Keratinocyte (primary cell): ENCODE data around the gene PSMD2. TPM values are rescaled to one million over a fixed set of nuclear protein-coding genes. Genes with fewer than 3 reads are reported as not detected.

Experiments used
- DNase-seq: peaks from one replicate; pipeline ENCODE4 v3.0.0-alpha.2; 2011; ENCODE audit warnings: low read depth, missing footprints, low spot score
- FAIRE-seq: peaks from 2 replicates; lab custom pipeline; 2011; peaks lifted over from hg19 to GRCh38; lab: Jason Lieb, UNC
- H2AFZ ChIP-seq: 2 replicates; pipeline ENCODE4 v1.6.0; 2012; ENCODE audit warnings: low read length, control low read depth, inconsistent platforms; ENCODE audit not compliant: control insufficient read depth
- H3K27ac ChIP-seq: 2 replicates; pipeline ENCODE4 v1.5.1; 2011; ENCODE audit warnings: low read length; ENCODE audit not compliant: control insufficient read depth, insufficient read depth
- H3K27me3 ChIP-seq: 3 replicates; pipeline ENCODE4 v1.6.0; 2011; ENCODE audit warnings: low read length; ENCODE audit not compliant: control insufficient read depth, insufficient read depth; ENCODE audit errors: extremely low read depth
- H3K36me3 ChIP-seq, 2 experiments: 2 replicates in 1 of 2; 3 replicates in 1 of 2; pipeline ENCODE4 v1.5.1; 2011; ENCODE audit warnings: low read length in 2 of 2, mild to moderate bottlenecking in 1 of 2; ENCODE audit not compliant: control insufficient read depth in 2 of 2, insufficient read depth in 2 of 2; ENCODE audit errors: extremely low read depth in 1 of 2
- H3K4me1 ChIP-seq: 3 replicates; pipeline ENCODE4 v1.5.1; 2011; ENCODE audit warnings: low read length; ENCODE audit not compliant: control insufficient read depth, insufficient read depth; ENCODE audit errors: extremely low read depth
- H3K4me2 ChIP-seq: 3 replicates; pipeline ENCODE4 v1.6.0; 2011; ENCODE audit warnings: low read depth, low read length; ENCODE audit not compliant: control insufficient read depth, insufficient read depth; ENCODE audit errors: extremely low read depth
- H3K4me3 ChIP-seq, 3 experiments: fragments of 200-600 bp in 1 of 3; sonication (generic) in 1 of 3; 2 replicates in 2 of 3; 3 replicates in 1 of 3; pipeline ENCODE4 v1.5.1; 2011 to 2016; ENCODE audit warnings: low read length in 3 of 3, mild to moderate bottlenecking in 3 of 3, control low read depth in 2 of 3, inconsistent platforms in 1 of 3, low read depth in 1 of 3, mixed read lengths in 1 of 3, mixed run types in 1 of 3, moderate library complexity in 1 of 3; ENCODE audit not compliant: control insufficient read depth in 2 of 3, insufficient read depth in 2 of 3; ENCODE audit errors: extremely low read depth in 1 of 3
- H3K79me2 ChIP-seq: 2 replicates; pipeline ENCODE4 v1.6.0; 2012; ENCODE audit warnings: low read length; ENCODE audit not compliant: control insufficient read depth, insufficient read depth
- H3K9ac ChIP-seq: 3 replicates; pipeline ENCODE4 v1.6.0; 2011; ENCODE audit warnings: low read length; ENCODE audit not compliant: control insufficient read depth, insufficient read depth; ENCODE audit errors: extremely low read depth
- H3K9me1 ChIP-seq: 3 replicates; pipeline ENCODE4 v1.6.0; 2011; ENCODE audit warnings: low read length; ENCODE audit not compliant: control insufficient read depth, insufficient read depth; ENCODE audit errors: extremely low read depth
- H3K9me3 ChIP-seq: 2 replicates; pipeline ENCODE4 v1.5.1; 2012; ENCODE audit warnings: low read depth, low read length; ENCODE audit not compliant: control insufficient read depth
- H4K20me1 ChIP-seq: 3 replicates; pipeline ENCODE4 v1.6.0; 2011; ENCODE audit warnings: low read length; ENCODE audit not compliant: control insufficient read depth, insufficient read depth; ENCODE audit errors: extremely low read depth
- EZH2 ChIP-seq: IDR thresholded peaks from one replicate; pipeline ENCODE4 v1.6.1; 2012; ENCODE audit warnings: inconsistent platforms, mild to moderate bottlenecking, low read length, moderate library complexity
- dilution Hi-C: fragments of 300-500 bp; cut with MboI; formaldehyde crosslinking; loops from one replicate; pipeline ENCODE4 v1.7.0; 2020; ENCODE audit warnings: low sequenced_read_pairs; ENCODE audit not compliant: extremely low pct_ligation_motif_present
- polyA plus RNA-seq, 5 experiments: library from polyadenylated mRNA; depleted of rRNA in 3 of 5; stranded (reverse) in 3 of 5; stranded (forward) in 1 of 5; unstranded in 1 of 5; fragments of >200 nt; gene quantifications; 1 replicate in 1 of 5; 2 replicates in 3 of 5; 3 replicates in 1 of 5; pipeline versions ENCODE4 v1.2.1 to v1.2.3, GENCODE V29; 2011 to 2012; ENCODE audit warnings: missing spikeins in 2 of 5, low read depth in 1 of 5, low replicate concordance in 1 of 5
- TF ChIP-seq, protein P1 (sequence below), 3 experiments: IDR thresholded peaks in 1 of 3; conservative IDR thresholded peaks in 1 of 3; optimal IDR thresholded peaks in 1 of 3; 2 replicates in 2 of 3; 3 replicates in 1 of 3; pipeline versions ENCODE3 to v1.5.1; 2011; ENCODE audit warnings: low read length in 3 of 3, mild to moderate bottlenecking in 3 of 3, moderate library complexity in 2 of 3, control low read depth in 1 of 3, inconsistent platforms in 1 of 3; ENCODE audit not compliant: insufficient read depth in 2 of 3; ENCODE audit errors: extremely low read depth in 1 of 3

The PSMD2 gene
- polyA plus RNA-seq, 1 donor (not counting 4 experiments of a cell fraction or from before 2014, with no cell fraction given): 593 TPM

DNA sequence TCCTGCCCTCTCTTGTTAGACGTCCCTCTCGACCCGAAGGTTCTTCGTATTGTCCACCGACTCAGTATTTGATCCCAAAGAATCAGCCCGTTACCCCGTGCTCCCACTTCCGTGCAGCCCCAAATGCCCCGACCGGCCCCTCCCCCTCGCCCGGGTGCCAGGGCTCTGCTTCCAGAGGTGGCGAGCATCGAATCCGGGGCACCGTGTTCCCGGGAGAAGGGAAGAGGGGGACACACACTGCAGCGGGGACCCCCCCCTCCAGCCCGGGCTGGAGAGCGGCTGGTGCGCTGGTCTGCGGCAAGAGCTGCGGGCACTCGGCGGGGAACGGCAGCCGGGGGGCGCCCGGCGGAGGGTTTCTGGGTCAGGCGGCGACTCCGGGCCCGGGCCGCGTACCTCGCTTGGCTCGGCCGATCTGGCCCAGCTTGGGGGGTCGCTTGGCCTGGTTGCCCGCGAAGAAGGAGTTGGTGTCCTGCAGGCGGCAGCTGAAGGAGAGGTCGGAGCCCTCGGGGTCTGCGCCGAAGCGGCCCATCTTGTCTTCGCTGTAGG lies 38.2 kb upstream of the PSMD2 start:
- TF ChIP-seq, protein P1, sequence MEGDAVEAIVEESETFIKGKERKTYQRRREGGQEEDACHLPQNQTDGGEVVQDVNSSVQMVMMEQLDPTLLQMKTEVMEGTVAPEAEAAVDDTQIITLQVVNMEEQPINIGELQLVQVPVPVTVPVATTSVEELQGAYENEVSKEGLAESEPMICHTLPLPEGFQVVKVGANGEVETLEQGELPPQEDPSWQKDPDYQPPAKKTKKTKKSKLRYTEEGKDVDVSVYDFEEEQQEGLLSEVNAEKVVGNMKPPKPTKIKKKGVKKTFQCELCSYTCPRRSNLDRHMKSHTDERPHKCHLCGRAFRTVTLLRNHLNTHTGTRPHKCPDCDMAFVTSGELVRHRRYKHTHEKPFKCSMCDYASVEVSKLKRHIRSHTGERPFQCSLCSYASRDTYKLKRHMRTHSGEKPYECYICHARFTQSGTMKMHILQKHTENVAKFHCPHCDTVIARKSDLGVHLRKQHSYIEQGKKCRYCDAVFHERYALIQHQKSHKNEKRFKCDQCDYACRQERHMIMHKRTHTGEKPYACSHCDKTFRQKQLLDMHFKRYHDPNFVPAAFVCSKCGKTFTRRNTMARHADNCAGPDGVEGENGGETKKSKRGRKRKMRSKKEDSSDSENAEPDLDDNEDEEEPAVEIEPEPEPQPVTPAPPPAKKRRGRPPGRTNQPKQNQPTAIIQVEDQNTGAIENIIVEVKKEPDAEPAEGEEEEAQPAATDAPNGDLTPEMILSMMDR (optimal IDR thresholded peaks at IDR 0.05 in 1 of 3, IDR thresholded peaks at IDR 0.05 in 1 of 3, conservative IDR thresholded peaks at IDR 0.05 in 1 of 3; ENCODE audit: extremely low read depth in 1 of 3, insufficient read depth in 2 of 3, low read length in 3 of 3): no peak
- TF ChIP-seq EZH2: peak; percentile 65
- DNase-seq (no peak), FAIRE-seq (no peak)
- H3K4me2 ChIP-seq: peak overlapping the region; percentile 35
- no peak overlapping the region for H3K27ac ChIP-seq
- no peak overlapping the region for H2AFZ ChIP-seq
- peaks cover 13% of the 10 kb centered on the region for H3K4me1 ChIP-seq
- H3K4me3 ChIP-seq: peak overlapping the region; percentile 30 to 59 (median 49)
- dilution Hi-C loops: no loop called here
- H3K9me3 ChIP-seq: no peaks in the 10 kb centered on the region
- no peaks in the 10 kb centered on the region for H4K20me1 ChIP-seq
- H3K79me2 ChIP-seq: no peaks in the 10 kb centered on the region
- H3K36me3 ChIP-seq: peaks cover 4 to 6% of the 10 kb centered on the region in 2 experiments
- peaks cover 22% of the 10 kb centered on the region for H3K27me3 ChIP-seq
- no peak overlapping the region for H3K9ac ChIP-seq
- no peaks in the 10 kb centered on the region for H3K9me1 ChIP-seq

DNA sequence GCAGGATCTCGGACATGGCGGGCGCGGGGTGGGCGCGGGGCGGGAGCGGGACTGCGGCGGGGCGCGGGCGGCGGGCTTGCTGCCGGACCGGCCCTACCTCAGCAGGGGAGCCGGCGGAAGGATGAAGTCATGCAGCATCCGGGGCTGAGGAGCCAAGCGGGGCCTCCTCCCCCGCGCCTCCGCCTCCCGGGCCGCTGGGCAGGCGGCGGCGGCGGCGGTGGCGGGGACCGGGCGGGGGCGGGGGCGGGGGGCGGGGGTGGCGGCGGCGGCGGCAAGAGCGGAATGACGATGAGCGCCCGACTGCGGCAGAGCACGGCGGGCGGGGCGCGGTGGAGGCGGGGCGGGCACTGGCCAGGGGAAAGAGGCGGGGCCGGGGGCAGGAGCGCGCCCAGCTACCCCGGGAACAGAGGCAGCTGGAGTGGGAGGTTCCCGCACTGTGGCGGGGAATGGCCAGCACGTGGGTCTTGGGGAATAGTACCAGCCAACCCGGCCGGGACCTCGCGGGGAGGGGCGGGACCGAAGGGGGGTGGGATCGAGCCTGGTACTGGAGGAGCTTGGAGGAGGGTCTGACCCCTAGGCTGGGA lies 37.7 kb upstream of the PSMD2 start, which contains the start of gene CAMK2N2:
Gene CAMK2N2 (minus strand): TSS at position 284 of the 584 bp plus-strand sequence. CDS start 268 bp downstream, at position 16.
- Histone ChIP-seq H2AFZ (peak within 1 kb of the TSS; percentile 43), H3K36me3 (peaks cover 4 to 6% of the 10 kb centered on the region in 2 experiments), H3K4me1 (peaks cover 13% of the 10 kb centered on the region), H3K27me3 (peaks cover 22% of the 10 kb centered on the region), H3K4me2 (peak within 1 kb of the TSS; percentile 81), H3K9ac (peak within 1 kb of the TSS; percentile 50), H3K4me3 (peak within 1 kb of the TSS; percentile 39 to 59 (median 58)), H3K79me2 (no peaks in the 10 kb centered on the region), H3K27ac (no peak within 1 kb of the TSS), H4K20me1 (no peaks in the 10 kb centered on the region), H3K9me1 (no peaks in the 10 kb centered on the region), H3K9me3 (no peaks in the 10 kb centered on the region)
- dilution Hi-C loops: no loop called here
- no peak for FAIRE-seq
- no peak for DNase-seq
- TF ChIP-seq, protein P1 (optimal IDR thresholded peaks at IDR 0.05 in 1 of 3, IDR thresholded peaks at IDR 0.05 in 1 of 3, conservative IDR thresholded peaks at IDR 0.05 in 1 of 3; ENCODE audit: extremely low read depth in 1 of 3, insufficient read depth in 2 of 3, low read length in 3 of 3): no peak
- TF ChIP-seq EZH2: no peak
